Adipose tissue (tissue), 3 donors: ENCODE data around the gene ARL4D. TPM values are rescaled to one million over a fixed set of nuclear protein-coding genes. Genes with fewer than 3 reads are reported as not detected.
"Not testable (repeated sequence)": the region's sequence is repeated elsewhere in the genome, so short reads cannot be mapped to it uniquely, and the experiment has no call there.

Experiments
- H3K27ac ChIP-seq: one replicate; pipeline ENCODE4 v1.5.1; 2013; ENCODE audit warnings: low read depth, low read length
- WGBS, 3 donors: extraction: QIAGEN DNeasy Blood & Tissue Kit; methylation state at CpG; one replicate each; pipeline ENCODE4 v1.1.7; 2013; 5-methylcytosine and 5-hydroxymethylcytosine counted together
- polyA plus RNA-seq, 3 donors: library from polyadenylated mRNA; stranded (reverse); fragments of 200-250 nt; gene quantifications; one replicate each; pipeline ENCODE4 v1.2.3, GENCODE V29; 2013
- donor health status: healthy with polysubstance abuse.
- donor health status: Bipolar disorder and iron deficiency.
- donor health status: healthy.

Gene ARL4D
- polyA plus RNA-seq, 3 donors = 7.2 to 58.1 (median 15.1) TPM

DNA sequence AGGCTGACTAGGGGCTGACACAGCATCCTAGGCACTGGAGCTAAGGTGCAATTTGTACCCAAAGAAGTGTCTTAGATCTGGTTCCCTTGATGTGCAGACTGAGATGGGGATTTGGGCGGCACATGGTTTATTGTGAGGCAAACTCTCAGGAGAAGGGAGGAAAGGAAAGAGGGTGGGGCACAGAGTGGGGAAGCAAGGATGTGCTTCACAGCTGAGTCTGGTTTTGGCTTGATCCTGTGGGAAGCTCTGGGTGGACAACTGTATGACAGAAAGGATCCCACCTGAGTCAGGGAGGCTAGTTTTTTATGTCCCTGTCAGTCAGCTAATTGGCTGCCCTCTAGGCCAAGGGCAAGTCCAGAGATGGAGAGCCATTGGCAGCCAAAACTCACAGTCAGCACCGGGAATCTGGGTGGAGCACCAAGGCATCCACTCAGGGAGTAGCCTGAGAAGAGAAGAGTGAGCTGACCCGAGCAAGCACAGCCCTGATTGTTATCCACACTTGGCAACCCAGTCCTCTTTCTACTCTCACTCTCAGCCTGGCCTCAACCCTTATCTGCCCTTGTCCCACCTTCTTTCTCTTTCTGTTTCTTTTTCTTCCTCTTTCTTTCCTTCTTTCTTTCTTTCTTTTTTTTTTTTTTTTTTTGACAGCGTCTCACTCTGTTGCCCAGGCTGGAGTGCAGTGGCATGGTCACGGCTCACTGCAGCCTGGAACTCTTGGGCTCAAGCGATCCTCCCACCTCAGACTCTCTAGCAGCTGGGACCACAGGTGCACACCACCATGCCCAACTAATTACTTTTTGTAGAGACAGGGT is 12.0 kb downstream of the ARL4D start:
- H3K27ac ChIP-seq = no peak overlapping the region

DNA sequence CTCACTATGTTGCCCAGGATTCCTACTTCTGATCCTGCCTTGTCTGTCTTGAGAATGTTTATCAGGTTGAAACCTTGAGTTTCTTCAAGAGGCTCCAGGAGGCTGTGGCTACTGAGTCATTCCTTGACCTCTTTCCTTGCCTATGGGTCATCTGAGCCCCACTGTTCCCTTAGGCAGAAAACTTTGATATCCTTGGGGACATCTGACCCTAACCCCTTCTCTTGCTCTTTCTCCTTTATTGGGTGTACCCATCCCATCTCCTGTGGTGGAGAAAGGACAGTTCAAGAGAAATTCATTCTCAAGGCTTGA is 12.5 kb downstream of the ARL4D start:
- no peak overlapping the region for H3K27ac ChIP-seq

More for the DNA sequence above, 12.0 kb downstream of the ARL4D start:
- 51 to 76% (median 57%) methylated on average over 6 of the region's 6 CpGs for WGBS, 3 donors

DNA sequence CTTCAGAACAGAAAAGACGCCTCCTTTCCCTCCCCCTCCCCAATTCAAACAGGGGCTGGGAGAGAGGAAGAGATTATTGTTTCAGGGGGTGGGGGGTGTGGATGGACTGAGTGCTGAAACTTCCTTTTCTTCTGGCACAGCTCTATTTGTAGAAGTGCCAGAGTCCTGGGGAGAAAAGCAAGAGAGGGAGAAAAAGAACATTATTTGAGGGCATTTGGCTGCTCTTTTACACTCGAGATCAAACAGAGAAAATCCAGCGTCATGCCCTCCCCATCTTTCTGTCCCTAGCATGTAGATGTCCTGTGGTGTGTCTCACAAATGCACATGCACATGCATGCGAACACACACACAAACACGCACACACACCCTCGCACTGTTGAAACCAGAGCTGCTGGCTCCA is 13.0 kb downstream of the ARL4D start:
- no peak overlapping the region for H3K27ac ChIP-seq
- 48 to 54% (median 54%) methylated on average over 6 of the region's 6 CpGs for WGBS, 3 donors

DNA sequence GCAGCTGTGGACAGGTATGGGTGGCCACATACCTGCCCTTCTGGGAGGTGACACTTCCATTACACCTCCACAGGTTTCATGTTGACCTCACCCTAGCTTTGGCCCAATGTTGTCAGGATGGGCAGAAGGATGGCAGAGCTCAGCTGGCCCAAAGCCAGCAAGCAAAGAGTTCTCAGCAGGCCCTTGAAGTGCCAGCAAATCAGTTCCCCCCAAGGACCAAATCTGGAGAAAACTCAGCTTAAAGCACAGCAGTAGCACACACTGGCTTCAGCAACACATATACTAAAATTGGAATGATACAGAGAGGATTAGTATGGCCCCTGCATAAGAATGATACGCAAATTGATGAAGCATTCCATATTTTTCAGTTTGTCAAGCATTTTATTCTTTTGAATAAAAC is 13.4 kb downstream of the ARL4D start:
- no peak overlapping the region for H3K27ac ChIP-seq
- WGBS, 3 donors = 88 to 100% (median 91%) methylated on average over 1 of the region's 1 CpG

DNA sequence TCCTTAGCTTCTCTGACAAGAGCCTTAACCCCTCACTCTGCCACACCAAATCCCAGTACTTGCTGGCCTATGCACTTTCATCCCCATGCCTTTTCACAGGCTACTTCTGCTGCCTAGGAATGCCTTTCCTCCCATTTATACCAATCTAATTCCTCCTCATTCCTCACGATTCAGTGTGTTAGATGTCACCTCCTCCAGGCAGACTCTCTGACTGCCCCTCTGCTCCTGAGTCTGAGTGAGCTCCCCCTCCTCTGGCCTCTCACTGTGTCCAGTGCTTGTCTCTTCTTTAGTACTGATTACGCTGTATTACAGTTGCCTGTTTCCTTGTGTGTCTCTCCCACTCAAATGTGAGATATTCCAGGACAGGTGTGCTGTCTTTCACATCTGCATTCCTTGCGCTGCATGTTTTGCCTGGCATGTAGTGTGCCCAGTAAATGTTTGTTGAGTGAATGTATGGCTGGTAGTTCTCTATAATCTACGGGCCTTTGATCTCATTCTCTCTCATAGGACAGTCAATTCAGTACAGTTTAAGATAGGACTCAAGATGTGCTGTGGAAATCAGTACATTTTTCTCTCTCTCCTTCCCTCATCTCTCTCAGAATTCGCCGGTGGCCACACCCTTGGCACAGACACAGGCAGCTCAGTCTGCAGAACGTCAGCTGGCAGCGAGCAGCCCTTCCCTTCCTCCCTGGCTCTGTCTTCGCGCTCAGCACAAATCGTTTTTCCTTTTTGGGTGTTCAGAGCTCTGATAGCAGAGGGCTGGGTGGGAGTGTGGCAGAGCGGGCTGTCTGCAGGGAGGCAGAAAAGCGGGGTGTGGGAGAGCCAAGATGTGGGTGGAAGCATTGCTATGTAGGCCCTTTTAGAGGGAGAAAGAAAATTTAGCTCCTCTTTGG is 18.5 kb downstream of the ARL4D start:
- no peak overlapping the region for H3K27ac ChIP-seq
- WGBS, 3 donors = 41 to 56% (median 45%) methylated on average over 13 of the region's 13 CpGs

DNA sequence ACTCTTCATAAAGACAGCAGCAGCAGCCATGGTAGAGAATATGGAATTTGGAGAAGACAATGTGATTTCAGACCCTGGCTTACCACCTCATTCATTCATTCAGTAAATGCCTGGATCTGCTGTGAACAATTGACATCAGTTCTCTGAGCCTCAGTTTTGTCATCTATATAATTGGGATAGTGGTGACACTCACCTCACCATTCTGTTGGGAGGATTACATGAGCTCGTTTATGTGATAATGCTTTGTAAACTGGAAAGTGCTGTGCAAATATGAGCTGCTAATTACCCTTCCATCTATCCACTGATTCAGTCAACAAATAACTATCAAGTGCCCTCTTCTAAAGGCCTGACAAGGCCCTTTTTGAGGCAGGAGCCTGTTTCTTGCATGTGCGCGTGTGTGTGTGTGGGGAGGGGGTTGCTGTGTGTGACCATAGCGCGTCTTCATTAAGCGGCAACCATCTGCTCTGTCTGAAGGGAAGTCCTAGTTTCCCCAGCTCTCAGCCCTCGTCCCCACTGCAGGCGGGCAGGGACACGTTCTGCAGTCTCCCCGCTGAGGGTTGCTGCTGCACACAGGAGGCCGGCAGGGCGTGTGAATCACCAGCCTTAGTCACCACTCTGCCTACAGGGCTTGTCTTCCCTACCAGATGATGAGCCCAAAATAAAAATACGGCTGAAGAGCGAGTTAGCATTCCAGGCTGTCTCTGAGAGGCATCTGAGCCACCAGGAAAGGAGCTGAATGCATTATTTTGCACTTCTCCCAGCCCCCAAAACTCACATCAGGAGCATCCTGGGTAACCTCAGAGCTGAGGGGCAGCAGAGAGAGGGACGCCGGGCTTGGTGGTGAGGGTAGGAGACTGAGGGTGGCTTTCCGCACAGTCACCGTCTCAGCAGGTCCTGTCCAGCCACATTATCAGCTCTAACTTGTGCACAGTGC is 19.9 kb downstream of the ARL4D start:
- 55 to 61% (median 59%) methylated on average over 18 of the region's 18 CpGs for WGBS, 3 donors
- H3K27ac ChIP-seq = no peak overlapping the region

DNA sequence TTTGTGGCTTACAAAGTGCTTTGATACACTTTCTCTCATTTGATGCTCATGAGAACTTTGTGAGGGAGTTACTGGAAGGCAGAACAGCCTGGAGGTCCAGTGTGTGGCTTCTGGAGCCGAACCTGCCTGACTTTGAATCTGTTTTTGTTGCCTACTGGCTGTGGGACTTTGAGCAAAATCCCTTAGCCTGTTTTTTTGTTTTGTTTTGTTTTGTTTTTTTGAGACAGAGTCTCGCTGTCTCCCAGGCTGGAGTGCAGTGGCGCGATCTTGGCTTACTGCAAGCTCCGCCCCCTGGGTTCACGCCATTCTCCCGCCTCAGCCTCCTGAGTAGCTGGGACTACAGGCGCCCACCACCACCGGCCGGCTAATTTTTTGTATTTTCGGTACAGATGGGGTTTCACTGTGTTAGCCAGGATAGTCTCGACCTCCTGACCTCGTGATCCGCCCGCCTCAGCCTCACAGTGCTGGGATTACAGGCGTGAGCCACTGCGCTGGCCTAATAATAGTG is 20.6 kb downstream of the ARL4D start:
- not testable (repeated sequence) for H3K27ac ChIP-seq
- 91 to 95% (median 91%) methylated on average over 17 of the region's 17 CpGs for WGBS, 3 donors

DNA sequence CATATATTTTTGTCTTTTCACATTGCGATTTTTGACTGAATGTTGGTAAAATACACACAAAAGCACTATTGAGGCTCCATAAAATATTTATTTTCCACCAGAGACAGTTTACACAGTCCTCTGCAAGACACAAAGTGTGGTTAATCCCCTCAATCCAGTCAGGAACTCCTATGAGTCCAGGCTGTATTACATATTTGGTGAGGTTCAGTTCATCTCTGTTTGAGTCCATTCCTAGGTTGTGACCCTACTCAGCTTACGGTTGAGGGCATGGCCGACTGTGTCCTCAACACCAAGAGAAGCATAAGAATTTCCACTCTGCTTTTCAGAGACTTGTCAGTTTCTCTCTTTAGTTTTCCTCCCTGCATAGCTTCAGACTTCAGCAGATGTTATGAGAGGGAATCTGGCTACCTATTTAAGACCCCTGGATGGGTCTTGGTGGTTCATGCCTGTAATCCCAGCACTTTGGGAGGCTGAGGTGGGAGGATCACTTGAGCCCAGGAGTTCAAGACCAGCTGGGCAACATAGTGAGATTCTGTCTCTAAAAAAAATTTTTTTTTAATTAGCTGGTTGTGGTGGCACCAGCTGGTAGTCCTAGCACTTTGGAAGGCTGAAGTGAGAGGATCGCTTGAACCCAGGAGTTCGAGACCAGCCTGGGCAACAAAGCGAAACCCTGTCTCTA is 25.1 kb downstream of the ARL4D start:
- H3K27ac ChIP-seq = no peak overlapping the region
- 74 to 92% (median 88%) methylated on average over 6 of the region's 6 CpGs for WGBS, 3 donors

DNA sequence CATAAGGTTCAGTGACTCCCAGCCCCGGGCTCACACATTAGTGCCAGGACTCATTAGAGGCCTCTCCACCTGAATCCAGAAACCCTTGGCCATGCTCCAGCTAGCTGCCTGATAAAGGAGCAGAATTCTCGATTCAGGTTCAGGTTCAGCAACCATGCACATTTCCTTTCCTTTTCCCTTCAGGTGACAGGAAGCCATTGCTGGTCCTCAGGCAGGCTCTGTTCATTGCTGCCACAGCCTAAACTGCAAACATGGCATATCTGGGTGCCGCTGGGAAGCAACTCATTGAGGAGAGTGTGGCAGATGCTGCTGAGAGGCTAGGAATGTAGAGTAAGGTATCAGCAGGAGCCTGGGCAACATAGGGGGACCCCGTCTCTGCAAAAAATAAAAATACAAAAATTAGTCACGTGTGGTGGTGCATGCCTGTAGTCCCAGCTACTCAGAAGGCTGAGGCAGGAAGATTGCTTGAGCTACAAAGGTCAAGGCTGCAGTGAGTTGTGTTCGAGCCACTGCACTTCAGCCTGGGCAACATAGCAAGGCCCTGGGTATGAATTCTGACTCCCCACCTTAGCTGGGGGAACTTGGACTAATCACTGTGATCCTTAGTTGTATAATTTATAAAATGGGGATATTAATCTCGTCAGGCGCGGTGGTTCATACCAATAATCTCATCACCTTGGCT is 28.7 kb downstream of the ARL4D start:
- 74 to 90% (median 87%) methylated on average over 9 of the region's 9 CpGs for WGBS, 3 donors
- no peak overlapping the region for H3K27ac ChIP-seq

DNA sequence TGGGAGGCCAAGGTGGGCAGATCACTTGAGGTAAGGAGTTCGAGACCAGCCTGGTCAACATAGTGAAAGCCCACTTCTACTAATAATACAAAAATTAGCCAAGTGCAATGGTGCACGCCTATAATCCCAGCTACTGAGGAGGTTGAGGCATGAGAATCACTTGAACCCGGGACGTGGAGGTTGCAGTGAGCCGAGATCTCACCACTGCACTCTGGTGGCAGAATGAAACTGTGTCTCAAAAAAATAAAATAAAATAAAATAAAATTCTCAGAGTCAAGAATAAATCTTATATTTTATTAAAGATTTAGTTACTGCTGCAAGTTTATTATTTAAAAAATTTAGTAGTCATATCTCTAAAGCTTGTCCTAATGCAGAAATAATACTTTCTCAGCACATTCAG is 29.7 kb downstream of the ARL4D start:
- no peak overlapping the region for H3K27ac ChIP-seq
- WGBS, 3 donors = 67 to 73% (median 68%) methylated on average over 5 of the region's 5 CpGs

DNA sequence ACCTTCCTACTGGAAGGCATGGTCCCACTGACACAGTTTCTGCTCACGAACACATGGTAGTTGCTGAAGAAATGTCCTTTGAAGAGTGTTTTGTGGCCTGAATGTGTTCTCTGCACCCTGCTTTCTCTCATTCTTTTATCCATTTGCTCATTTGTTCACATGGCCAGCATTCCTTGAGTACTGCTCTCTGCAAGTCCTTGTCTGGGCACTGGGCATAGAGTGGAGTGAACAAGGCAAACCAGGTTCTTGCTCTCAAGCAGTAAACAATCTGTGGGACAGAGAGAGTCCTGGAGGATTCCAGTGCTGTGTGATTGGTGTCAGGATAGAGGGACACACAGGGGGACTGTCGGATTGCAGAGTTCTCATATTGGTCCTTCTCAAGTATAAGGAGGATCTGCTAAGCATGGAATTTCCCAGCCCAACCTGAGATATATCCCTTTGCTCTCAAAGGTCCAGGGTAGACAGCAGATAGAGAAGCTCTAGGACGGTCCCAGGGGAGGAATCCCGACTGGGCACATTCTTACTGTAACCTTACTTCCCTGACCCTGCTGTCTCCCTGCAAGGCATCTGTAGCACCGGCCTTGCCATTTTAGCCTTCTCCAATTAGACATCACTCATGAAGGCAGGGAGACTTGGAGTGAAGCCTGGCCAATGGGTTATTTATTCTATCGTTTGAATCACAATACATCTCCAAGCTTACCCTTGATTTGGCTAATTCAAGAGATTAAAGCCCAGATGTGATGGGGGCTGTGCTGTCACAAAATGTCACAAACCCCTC is 32.3 kb downstream of the ARL4D start:
- WGBS, 3 donors = 56 to 61% (median 59%) methylated on average over 6 of the region's 6 CpGs
- H3K27ac ChIP-seq = no peak overlapping the region

DNA sequence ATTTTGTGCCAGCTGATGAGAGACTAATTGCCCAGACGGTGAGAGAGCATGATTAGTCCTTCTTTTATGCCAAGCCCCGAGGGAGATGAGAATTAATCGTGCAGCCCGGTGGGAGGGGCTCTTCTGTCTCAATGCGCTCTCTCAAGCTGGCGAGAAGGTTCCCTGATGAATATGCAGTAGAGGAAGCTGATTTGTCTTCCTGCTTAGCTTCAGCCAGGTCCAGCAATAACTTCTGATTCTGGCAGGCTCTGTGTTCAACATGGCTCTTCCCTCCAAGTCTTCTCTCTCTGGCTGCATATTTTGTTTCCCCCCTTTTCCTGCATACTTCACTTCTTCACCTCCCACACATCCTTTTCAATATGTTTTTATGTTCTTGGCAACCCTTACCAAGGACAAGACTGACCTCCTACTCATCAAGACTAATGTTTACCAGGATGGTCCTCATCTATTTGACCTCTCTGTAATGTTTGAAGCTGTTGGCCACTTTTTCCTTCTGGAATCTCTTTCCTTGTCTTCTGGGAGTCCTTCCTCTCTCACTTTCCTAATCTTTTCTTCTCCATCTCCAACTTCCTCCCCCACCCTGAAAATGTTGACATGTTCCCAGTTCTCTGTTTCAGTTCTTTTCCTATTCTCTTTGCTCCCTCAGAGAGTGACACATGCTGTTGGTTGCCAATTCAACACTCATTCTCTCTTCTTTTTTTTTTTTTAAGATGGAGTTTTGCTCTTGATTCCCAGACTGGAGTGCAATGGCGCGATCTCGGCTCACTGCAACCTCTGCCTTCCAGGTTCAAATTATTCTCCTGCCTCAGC is 33.1 kb downstream of the ARL4D start:
- 28 to 57% (median 37%) methylated on average over 9 of the region's 9 CpGs for WGBS, 3 donors
- H3K27ac ChIP-seq = no peak overlapping the region

DNA sequence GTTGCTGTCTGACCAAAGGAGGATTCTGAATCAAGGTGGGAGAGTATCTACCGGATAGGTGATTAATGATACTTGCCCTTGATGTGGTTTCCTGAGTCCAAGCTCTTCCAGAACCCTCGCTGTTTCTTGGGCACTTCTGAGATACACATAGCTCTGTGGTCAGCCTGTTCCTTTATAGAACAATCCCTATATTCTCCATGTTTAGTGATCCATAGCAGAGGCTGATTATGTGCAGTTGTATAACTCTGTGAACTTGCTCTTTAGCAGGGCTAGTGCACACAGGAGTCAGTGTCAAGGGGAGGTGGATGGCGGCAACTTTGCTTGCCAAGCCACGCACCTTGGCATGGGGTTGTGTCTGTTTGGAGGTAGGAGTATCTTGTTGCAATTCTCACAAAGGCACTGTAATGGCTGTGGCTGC is 36.1 kb downstream of the ARL4D start:
- WGBS, 3 donors = 75 to 90% (median 83%) methylated on average over 4 of the region's 4 CpGs
- no peak overlapping the region for H3K27ac ChIP-seq

DNA sequence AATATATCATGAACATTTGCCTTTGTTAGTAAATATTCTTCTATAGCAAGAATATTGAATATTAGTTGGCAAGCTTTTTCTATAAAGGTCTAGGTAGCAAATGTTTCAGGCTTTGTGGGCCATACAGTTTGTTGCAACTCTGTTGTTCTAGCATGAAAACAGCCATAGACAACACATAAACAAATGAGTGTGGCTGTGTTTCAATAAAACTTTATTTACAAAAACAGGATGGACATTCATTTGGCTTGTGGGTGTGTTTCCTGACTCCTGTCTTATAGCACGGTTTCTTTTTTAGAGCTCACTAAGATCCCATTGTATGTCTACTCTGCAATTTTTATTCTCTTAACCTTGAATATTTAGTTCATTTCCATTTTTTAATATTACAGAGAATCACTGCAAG is 39.0 kb downstream of the ARL4D start:
- 75 to 89% (median 80%) methylated on average over 1 of the region's 1 CpG for WGBS, 3 donors
- no peak overlapping the region for H3K27ac ChIP-seq

DNA sequence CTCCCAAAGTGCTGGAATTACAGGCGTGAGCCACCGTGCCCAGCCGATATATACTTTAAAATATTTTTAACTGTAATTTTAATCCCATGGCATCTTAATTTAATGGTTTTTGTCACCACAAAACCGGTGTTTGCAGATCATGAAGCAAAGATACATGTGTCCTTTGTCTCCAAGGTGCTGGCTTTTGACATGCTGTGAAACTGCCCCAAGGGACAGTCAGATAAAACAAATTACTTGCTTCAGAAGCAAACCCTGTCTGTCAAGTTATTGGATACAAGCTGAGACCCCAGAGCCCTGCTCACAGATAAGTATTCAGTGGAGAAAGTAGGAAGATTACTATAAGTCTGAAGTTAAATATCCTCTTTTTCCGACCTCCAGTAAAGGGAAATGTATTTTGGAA is 39.8 kb downstream of the ARL4D start:
- WGBS, 3 donors = 61 to 82% (median 76%) methylated on average over 5 of the region's 5 CpGs
- no peak overlapping the region for H3K27ac ChIP-seq

DNA sequence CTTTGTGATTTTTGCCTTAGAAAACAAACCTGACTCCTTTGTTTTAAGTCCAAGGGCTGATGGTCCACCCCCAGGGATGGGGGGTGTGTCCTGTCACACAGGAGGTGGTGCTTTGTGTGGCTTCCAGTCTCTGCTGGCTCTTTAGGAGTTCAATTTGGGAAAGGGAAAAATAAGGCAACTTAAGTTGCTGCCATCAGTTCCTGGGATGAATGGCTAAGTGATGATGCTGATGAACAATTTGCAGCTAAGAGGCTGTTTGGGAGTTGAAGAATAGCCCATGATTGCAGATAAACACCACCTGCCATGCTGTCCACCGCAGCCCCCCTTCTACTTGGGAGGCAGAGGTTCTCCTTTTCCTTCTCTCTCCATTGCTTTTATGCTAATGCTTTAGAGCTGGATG is 40.2 kb downstream of the ARL4D start:
- WGBS, 3 donors = 76 to 79% (median 78%) methylated on average over 1 of the region's 1 CpG
- H3K27ac ChIP-seq = no peak overlapping the region
